Spleen (tissue), 11 donors: Measurements from ENCODE around the gene METTL26. TPM values are rescaled to one million over a fixed set of nuclear protein-coding genes. Genes with fewer than 3 reads are reported as not detected.
A peak's percentile ranks its signal among the peaks of the same experiment; 100 is the strongest.

ENCODE experiments used
- DNase-seq: peaks from one replicate; pipeline ENCODE4 v3.0.0-alpha.2; 2020
- H3K27ac ChIP-seq, 8 donors: fragments of 200-600 bp; sonication (generic) in 7 of 8; 1 replicate in 4 of 8; 2 replicates in 4 of 8; pipeline versions ENCODE4 v1.5.0 to v1.8.0; 2016 to 2021; ENCODE audit warnings: inconsistent platforms in 4 of 8, mild to moderate bottlenecking in 4 of 8, moderate library complexity in 1 of 8
- H3K27me3 ChIP-seq, 7 donors: fragments of 200-600 bp; sonication (generic) in 6 of 7; replicated peaks in 1 of 7; 1 replicate in 4 of 7; 2 replicates in 3 of 7; pipeline versions ENCODE4 v1.5.0 to v1.8.0; 2016 to 2021; ENCODE audit warnings: inconsistent platforms in 3 of 7, mild to moderate bottlenecking in 1 of 7
- H3K36me3 ChIP-seq, 6 donors: fragments of 200-600 bp; sonication (generic) in 5 of 6; 1 replicate in 4 of 6; 2 replicates in 2 of 6; pipeline versions ENCODE4 v1.5.0 to v1.8.0; 2016 to 2021; ENCODE audit warnings: inconsistent platforms in 2 of 6
- H3K4me1 ChIP-seq, 6 donors: fragments of 200-600 bp; sonication (generic) in 5 of 6; 1 replicate in 3 of 6; 2 replicates in 3 of 6; pipeline versions ENCODE4 v1.5.0 to v1.8.0; 2016 to 2021; ENCODE audit warnings: inconsistent platforms in 3 of 6
- H3K4me3 ChIP-seq, 8 donors: fragments of 200-600 bp; sonication (generic) in 7 of 8; 1 replicate in 4 of 8; 2 replicates in 4 of 8; pipeline versions ENCODE4 v1.5.0 to v1.8.0; 2016 to 2021; ENCODE audit warnings: inconsistent platforms in 4 of 8, mild to moderate bottlenecking in 4 of 8, moderate library complexity in 2 of 8
- H3K9me3 ChIP-seq, 8 donors: fragments of 200-600 bp; sonication (generic) in 7 of 8; 1 replicate in 4 of 8; 2 replicates in 4 of 8; pipeline versions ENCODE4 v1.5.0 to v1.8.0; 2016 to 2021; ENCODE audit warnings: inconsistent platforms in 4 of 8
- CTCF ChIP-seq, 11 experiments: fragments of 200-600 bp in 7 of 11; fragments of 450-650 bp in 4 of 11; sonication (generic) in 4 of 11; IDR thresholded peaks in 8 of 11; conservative IDR thresholded peaks in 3 of 11; 1 replicate in 7 of 11; 2 replicates in 4 of 11; pipeline versions ENCODE4 v1.4.0 to v1.8.0; 2016 to 2021; ENCODE audit warnings: antibody characterized with exemption in 11 of 11, inconsistent platforms in 4 of 11, mild to moderate bottlenecking in 1 of 11
- POLR2A ChIP-seq, 3 donors: fragments of 450-650 bp; IDR thresholded peaks; one replicate each; pipeline ENCODE4 v1.5.1; 2017; ENCODE audit warnings: antibody characterized with exemption in 3 of 3, mild to moderate bottlenecking in 1 of 3
- POLR2AphosphoS5 ChIP-seq, 3 donors: sonication (generic); formaldehyde crosslinking; IDR thresholded peaks; one replicate each; pipeline ENCODE4 v1.5.1; 2017; ENCODE audit warnings: antibody characterized with exemption in 3 of 3
- WGBS, 5 donors: extraction: QIAGEN DNeasy Blood & Tissue Kit in 3 of 5; methylation state at CpG; one replicate each; pipeline versions ENCODE4 v1.1.5 to v1.1.7; 2013 to 2018; 5-methylcytosine and 5-hydroxymethylcytosine counted together
- intact Hi-C: fragments of 100-400 bp; cut with DNase I; formaldehyde crosslinking; loops from one replicate; pipeline ENCODE4 v1.15.0; 2023; ENCODE audit warnings: low total_unique reads
- polyA plus RNA-seq, 3 donors: library from polyadenylated mRNA; stranded (reverse); fragments of 200-250 nt; gene quantifications; one replicate each; pipeline ENCODE4 v1.2.1, GENCODE V29; 2013
- total RNA-seq, 7 donors: library from RNA; depleted of rRNA in 3 of 7; stranded (reverse); fragments of >200 nt in 3 of 7; fragmentation: NEBNext Ultra II Directional in 4 of 7; extraction: Animal tissue kit (Norgen Biotek cat#: 25700) in 4 of 7; gene quantifications; one replicate each; pipeline versions ENCODE4 v1.1.0 to v1.2.1, GENCODE V29; 2016 to 2021
- donor health status: healthy with polysubstance abuse.
- donor health status: DM: no; HTN: no; CAD: no; lungs with moderate emphysema.
- donor health status: DM: no; HTN: no; CAD: no.
- donor health status: Bipolar disorder and iron deficiency.
- donor health status: healthy.
- donor health status: DM: no; HTN: no; CAD: no.
- donor health status: DM: yes; HTN: yes; CAD: no.

METTL26 gene
- total and polyA plus RNA-seq, 10 donors: 39.6 to 165 (median 59.4) TPM

- Histone ChIP-seq H3K27me3 (no peaks in the 10 kb centered on the region), H3K4me3 (no peak overlapping the region)
- 90 to 96% (median 93%) methylated on average over 12 of the region's 12 CpGs for WGBS, 5 donors
Observed at GRCh38 chr16:596736-597060, 39.4 kb downstream of the METTL26 start.

GRCh38 chr16:595942-596735, 40.0 kb downstream of the METTL26 start:
- no peak for DNase-seq
- TF ChIP-seq POLR2AphosphoS5 (IDR thresholded peaks at IDR 0.05) (no peak), CTCF (IDR thresholded peaks at IDR 0.05 in 8 of 11, conservative IDR thresholded peaks at IDR 0.05 in 3 of 11) (no peak), POLR2A (IDR thresholded peaks at IDR 0.05) (no peak)
- Histone ChIP-seq H3K27me3 (no peaks in the 10 kb centered on the region), H3K27ac (no peak overlapping the region), H3K36me3 (peaks cover 0 to 55% (median 2%) of the 10 kb centered on the region in 6 donors), H3K4me1 (peaks cover 9 to 60% (median 38%) of the 10 kb centered on the region in 6 donors), H3K4me3 (no peak overlapping the region), H3K9me3 (no peaks in the 10 kb centered on the region)
- 55 to 79% (median 68%) methylated on average over 27 to 34 of the region's 34 CpGs for WGBS, 5 donors
- intact Hi-C loops: no loop called here

More at GRCh38 chr16:596736-597060, 39.4 kb downstream of the METTL26 start:
- no peaks in the 10 kb centered on the region for H3K9me3 ChIP-seq
- H3K27ac ChIP-seq: no peak overlapping the region
- H3K4me1 ChIP-seq: peaks cover 9 to 54% (median 33%) of the 10 kb centered on the region in 6 donors
- intact Hi-C loops: no loop called here
- H3K36me3 ChIP-seq: peaks cover 0 to 58% (median 2%) of the 10 kb centered on the region in 6 donors
- no peak for TF ChIP-seq POLR2A (IDR thresholded peaks at IDR 0.05)
- TF ChIP-seq POLR2AphosphoS5 (IDR thresholded peaks at IDR 0.05): no peak
- TF ChIP-seq CTCF (IDR thresholded peaks at IDR 0.05 in 8 of 11, conservative IDR thresholded peaks at IDR 0.05 in 3 of 11): no peak
- no peak for DNase-seq

GRCh38 chr16:595094-595528, 41.0 kb downstream of the METTL26 start:
- Histone ChIP-seq H3K4me1 (peaks cover 12 to 69% (median 47%) of the 10 kb centered on the region in 6 donors), H3K36me3 (peaks cover 0 to 45% (median 2%) of the 10 kb centered on the region in 6 donors), H3K4me3 (no peak overlapping the region), H3K9me3 (no peaks in the 10 kb centered on the region), H3K27ac (no peak overlapping the region), H3K27me3 (no peaks in the 10 kb centered on the region)
- no peak for TF ChIP-seq POLR2AphosphoS5 (IDR thresholded peaks at IDR 0.05)
- TF ChIP-seq CTCF (IDR thresholded peaks at IDR 0.05 in 8 of 11, conservative IDR thresholded peaks at IDR 0.05 in 3 of 11): no peak
- TF ChIP-seq POLR2A (IDR thresholded peaks at IDR 0.05): no peak
- 89 to 93% (median 93%) methylated on average over 15 to 18 of the region's 18 CpGs for WGBS, 5 donors
- intact Hi-C loops: no loop called here
- DNase-seq: no peak

GRCh38 chr16:593807-594206, 42.3 kb downstream of the METTL26 start:
- Histone ChIP-seq H3K27ac (peak overlapping the region in 4 of 8 donors; percentile 65 to 84 (median 80)), H3K4me3 (no peak overlapping the region), H3K4me1 (peaks cover 12 to 69% (median 47%) of the 10 kb centered on the region in 6 donors), H3K36me3 (peaks cover 0 to 34% (median 2%) of the 10 kb centered on the region in 6 donors), H3K9me3 (no peaks in the 10 kb centered on the region), H3K27me3 (no peaks in the 10 kb centered on the region)
- DNase-seq: peak; percentile 73
- no peak for TF ChIP-seq POLR2A (IDR thresholded peaks at IDR 0.05)
- TF ChIP-seq POLR2AphosphoS5 (IDR thresholded peaks at IDR 0.05): no peak
- TF ChIP-seq CTCF (IDR thresholded peaks at IDR 0.05 in 8 of 11, conservative IDR thresholded peaks at IDR 0.05 in 3 of 11): no peak
- 84 to 94% (median 90%) methylated on average over 11 to 16 of the region's 16 CpGs for WGBS, 5 donors
- intact Hi-C loops: no loop called here
